Effector CD4-positive, alpha-beta T cell (primary cell): ENCODE results near the gene UNK.
"Not testable (repeated sequence)": the region's sequence is repeated elsewhere in the genome, so short reads cannot be mapped to it uniquely, and the experiment has no call there.

Source experiments
- DNase-seq: peaks from one replicate; pipeline ENCODE4 v3.0.0-alpha.2; 2020

The UNK gene

GRCh38 chr17:75806822-75807500 lies 22.4 kb downstream of the UNK start:
- no peak for DNase-seq

- no peak for DNase-seq
Measured at GRCh38 chr17:75807861-75808260, 23.3 kb downstream of the UNK start.

GRCh38 chr17:75808549-75808904 lies 23.9 kb downstream of the UNK start:
- DNase-seq: no peak

DNA sequence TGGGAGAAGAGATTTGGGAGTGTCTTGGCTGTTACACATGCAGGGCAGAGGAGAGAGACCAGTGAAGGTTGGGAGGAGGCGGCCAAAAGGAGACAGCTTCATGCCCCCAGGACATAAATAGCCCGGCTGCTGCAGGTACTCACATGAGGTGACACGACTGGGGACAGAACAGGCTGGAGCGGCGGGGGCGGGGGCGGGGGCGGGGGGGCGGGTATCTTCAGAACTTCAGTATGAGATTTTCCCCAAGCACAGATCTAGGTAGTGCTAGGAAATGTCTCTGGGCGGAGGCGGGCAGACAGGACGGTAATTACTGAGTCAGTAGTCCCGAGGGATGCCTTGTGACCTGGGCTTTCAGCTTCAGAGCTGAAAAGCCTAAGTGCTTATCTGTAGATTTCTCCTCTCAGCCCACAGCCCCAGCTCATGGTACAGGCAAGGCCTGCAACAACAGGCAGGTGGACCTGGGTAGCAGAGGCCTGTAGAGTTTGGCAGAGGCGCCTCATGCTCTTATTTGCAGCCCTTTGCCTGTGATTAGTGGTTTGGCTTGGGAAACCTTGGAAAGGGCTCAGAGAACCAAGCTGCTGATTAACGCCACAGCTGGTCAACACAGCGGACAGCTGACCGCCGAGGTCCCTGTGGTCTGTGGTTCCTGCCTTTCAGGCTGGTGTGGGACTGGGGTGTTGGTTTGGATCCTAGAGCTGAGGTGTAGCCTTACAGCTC lies 24.5 kb downstream of the UNK start:
- DNase-seq: no peak

GRCh38 chr17:75809631-75810111 lies 25.1 kb downstream of the UNK start:
- DNase-seq: no peak

GRCh38 chr17:75810216-75810615 lies 25.6 kb downstream of the UNK start:
- no peak for DNase-seq

- DNase-seq: not testable (repeated sequence)
Measured at GRCh38 chr17:75810756-75811155, 26.1 kb downstream of the UNK start.

GRCh38 chr17:75811174-75811573 lies 26.6 kb downstream of the UNK start:
- DNase-seq: no peak

- no peak for DNase-seq
Measured at GRCh38 chr17:75812096-75813013, 27.7 kb downstream of the UNK start.

- no peak for DNase-seq
Measured at GRCh38 chr17:75813081-75814020, 28.7 kb downstream of the UNK start.

- DNase-seq: no peak
Measured at GRCh38 chr17:75814021-75814395, 29.4 kb downstream of the UNK start.

DNA sequence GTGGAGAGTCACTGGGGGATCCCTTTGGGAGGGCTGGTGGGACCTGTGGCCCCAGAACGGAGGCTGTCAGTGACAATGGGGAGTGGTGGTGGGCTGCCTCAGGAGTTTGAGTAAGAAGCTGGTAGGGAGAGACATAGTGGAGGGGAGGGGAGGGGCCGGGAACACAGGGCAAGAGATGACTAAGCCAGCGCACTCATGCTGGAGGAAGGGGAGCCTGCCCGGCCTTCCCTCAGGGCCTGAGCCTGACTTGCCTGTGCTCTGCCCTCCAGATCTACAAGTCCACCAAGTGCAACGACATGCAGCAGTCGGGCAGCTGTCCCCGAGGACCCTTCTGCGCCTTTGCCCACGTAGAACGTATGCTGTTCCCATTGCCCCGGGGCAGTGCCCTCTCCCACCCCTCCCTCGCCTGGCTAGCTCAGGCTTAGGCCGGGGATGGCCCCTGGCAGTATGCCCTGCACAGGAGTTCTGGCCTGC lies 30.3 kb downstream of the UNK start:
- no peak for DNase-seq

- DNase-seq: no peak
Measured at GRCh38 chr17:75815399-75815798, 30.8 kb downstream of the UNK start.

DNA sequence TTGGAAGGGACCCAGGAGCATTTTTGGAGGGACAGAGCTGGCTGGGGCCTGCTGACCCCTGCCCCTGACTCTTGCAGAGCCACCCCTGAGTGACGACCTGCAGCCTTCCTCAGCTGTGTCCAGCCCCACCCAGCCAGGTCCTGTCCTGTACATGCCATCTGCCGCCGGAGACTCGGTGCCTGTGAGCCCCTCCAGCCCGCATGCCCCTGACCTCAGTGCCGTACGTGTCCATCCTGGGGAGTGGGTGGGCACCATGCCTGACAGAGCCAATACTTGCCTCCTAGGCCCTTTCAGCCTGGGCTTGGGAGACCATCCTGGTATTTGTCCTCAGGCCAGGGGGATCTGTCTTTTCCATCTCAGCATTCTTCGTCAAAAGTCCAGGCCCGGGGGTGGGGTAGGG lies 32.1 kb downstream of the UNK start:
- DNase-seq: no peak

DNA sequence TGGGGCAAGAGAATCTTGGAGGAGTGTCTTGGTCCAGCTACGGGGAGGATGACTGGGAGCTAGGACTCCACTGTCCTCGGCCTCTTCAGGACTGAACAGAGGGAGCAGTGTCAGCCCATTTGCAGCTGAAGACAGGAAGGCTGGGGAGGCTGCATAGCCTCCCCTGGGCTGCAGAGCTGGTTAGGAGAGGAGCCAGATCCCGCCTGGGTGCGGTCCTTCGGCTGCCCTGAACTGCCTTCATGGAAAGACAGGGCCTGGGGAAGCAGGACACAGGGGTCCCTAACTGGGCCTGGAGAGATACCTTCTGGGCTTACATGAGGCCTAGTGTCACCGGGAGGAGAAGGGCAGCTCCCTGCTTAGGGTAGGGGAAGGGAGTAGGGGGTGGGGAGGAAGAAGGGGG lies 33.0 kb downstream of the UNK start:
- no peak for DNase-seq

- DNase-seq: no peak
Measured at GRCh38 chr17:75818326-75818885, 33.8 kb downstream of the UNK start.

DNA sequence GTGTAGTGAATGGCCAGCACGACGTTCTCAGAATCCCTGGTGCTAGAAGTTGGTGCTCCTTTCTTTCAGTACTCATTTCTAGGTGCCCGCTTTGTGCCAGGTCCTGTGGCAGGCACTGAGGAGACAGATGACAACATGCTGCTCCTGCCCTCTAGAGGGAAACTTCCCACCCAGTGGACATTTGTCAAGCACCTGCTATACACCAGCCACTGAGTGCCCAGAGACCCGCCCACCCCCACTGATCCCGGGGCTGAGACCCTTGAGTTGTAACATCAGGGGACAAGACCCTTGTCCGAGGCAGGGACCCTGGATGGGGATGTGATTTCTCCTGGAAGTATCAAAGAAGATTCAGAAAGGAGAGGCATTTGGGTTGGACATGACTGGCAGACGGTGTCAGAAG lies 34.5 kb downstream of the UNK start:
- no peak for DNase-seq

DNA sequence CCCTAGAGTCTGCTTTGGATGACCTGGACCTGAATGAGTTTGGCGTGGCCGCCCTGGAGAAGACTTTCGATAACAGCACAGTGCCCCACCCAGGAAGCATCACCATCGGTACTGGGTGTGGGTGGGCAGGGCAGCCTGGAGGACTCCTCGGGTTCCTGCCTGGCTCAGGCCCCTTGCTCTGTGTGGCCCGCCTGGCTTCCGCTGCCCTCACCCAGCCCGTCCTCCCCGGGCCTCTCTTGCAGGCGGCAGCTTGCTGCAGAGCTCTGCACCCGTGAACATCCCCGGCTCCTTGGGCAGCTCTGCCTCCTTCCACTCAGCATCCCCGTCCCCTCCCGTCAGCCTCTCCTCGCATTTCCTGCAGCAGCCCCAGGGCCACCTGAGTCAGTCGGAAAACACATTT lies 35.1 kb downstream of the UNK start:
- no peak for DNase-seq

GRCh38 chr17:75820094-75821080 lies 35.8 kb downstream of the UNK start:
- DNase-seq: no peak

DNA sequence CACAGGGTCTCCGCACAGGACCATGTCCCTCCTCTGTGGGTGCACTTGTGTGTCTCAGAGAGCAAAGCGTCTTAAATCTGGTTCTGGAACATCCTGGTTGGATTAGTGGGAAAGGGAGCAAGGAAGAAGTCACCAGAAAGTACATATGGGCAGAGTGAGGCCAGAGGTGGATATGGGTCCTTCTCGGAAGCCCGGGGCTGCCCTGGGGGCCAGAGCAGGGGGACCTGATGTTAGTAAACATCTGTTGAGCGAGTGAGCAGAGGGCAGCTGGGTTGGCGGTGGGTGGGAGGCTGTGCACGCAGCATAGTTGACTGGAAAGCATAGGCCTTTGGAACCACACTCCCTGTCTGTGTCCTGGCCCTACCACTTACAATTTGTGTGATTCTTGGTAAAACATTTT lies 36.9 kb downstream of the UNK start:
- DNase-seq: no peak
